ENCODE measurements around the gene JKAMP.

JKAMP gene

GRCh38 chr14:59538936-59539335 lies 54.6 kb downstream of the JKAMP start:
- no peak for DNase-seq (ENCODE audit: low read depth in 2 of 3, low spot score in 1 of 3)

GRCh38 chr14:59540852-59541251 lies 56.5 kb downstream of the JKAMP start:
- DNase-seq (ENCODE audit: low read depth in 2 of 3, low spot score in 1 of 3) = no peak

GRCh38 chr14:59541731-59542130 lies 57.4 kb downstream of the JKAMP start:
- DNase-seq (ENCODE audit: low read depth in 2 of 3, low spot score in 1 of 3) = no peak

- DNase-seq (ENCODE audit: low read depth in 2 of 3, low spot score in 1 of 3) = no peak
These were observed 59.6 kb downstream of the JKAMP start for GRCh38 chr14:59543873-59544272.

GRCh38 chr14:59547310-59547709 lies 63.0 kb downstream of the JKAMP start:
- DNase-seq (ENCODE audit: low read depth in 2 of 3, low spot score in 1 of 3) = no peak

Measured in stimulated activated CD4-positive, alpha-beta T cell treated with anti-CD3 and anti-CD28 coated beads, Interleukin-12 subunit alpha, Interleukin-12 subunit beta, amount 100 ng/mL, for 48 hours (primary cell).